Keratinocyte (primary cell): Measurements from ENCODE around the gene RCN2.

Experiments used
- CTCF ChIP-seq, 3 experiments: IDR thresholded peaks in 1 of 3; conservative IDR thresholded peaks in 1 of 3; optimal IDR thresholded peaks in 1 of 3; 2 replicates in 2 of 3; 3 replicates in 1 of 3; pipeline versions ENCODE3 to v1.5.1; 2011; ENCODE audit warnings: low read length in 3 of 3, mild to moderate bottlenecking in 3 of 3, moderate library complexity in 2 of 3, control low read depth in 1 of 3, inconsistent platforms in 1 of 3; ENCODE audit not compliant: insufficient read depth in 2 of 3; ENCODE audit errors: extremely low read depth in 1 of 3
- EZH2 ChIP-seq: IDR thresholded peaks from one replicate; pipeline ENCODE4 v1.6.1; 2012; ENCODE audit warnings: inconsistent platforms, mild to moderate bottlenecking, low read length, moderate library complexity

DNA sequence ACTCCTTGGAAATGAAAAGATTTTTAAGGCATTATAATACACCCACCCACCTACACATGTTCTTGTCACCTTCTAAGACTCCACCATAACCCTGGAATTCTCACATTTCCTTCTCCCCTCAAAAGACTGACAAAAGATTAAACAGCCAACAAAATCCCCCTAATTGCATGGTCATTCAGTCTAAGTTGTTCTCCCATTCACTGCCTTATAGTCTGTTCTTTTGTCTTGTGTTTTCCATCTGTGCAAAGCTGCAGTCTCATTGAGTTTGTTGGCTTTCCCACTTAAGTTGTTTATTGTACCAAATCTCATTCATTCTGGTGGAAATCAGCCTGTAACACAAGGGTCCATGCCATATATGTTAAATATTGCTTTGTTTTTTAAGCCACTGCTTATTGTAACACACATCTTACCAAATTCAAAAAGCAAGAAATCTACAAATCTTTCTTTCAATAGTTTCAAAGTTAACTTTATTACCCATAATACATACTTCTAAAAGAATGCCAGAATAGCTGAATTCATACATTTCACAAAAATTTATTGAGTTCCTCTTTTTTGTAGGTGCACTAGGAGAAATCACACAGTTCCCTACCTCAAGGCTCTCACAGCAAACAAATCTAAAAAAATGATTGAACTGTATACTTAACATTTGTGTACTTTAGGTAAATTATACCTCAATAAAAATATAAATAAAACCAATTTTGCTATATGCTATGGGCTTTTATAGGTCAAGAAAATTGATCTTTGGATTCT is 2.4 kb upstream of the RCN2 start:
- no peak for TF ChIP-seq CTCF (optimal IDR thresholded peaks at IDR 0.05 in 1 of 3, IDR thresholded peaks at IDR 0.05 in 1 of 3, conservative IDR thresholded peaks at IDR 0.05 in 1 of 3; ENCODE audit: extremely low read depth in 1 of 3, insufficient read depth in 2 of 3, low read length in 3 of 3)
- no peak for TF ChIP-seq EZH2
